GM12878 (cell line): Measurements from ENCODE around the gene NUDT14.

ENCODE experiments used
- CBX3 ChIP-seq: fragments of 200-600 bp; sonication (generic); IDR thresholded peaks from 2 replicates; pipeline ENCODE4 v1.6.1; 2016; ENCODE audit warnings: low read depth, borderline replicate concordance
- CHD2 ChIP-seq: IDR thresholded peaks from 2 replicates; pipeline ENCODE4 v1.6.1; 2011; ENCODE audit warnings: low read depth, low read length, improper control_type of control experiment, borderline replicate concordance
- EZH2 ChIP-seq: IDR thresholded peaks from 2 replicates; pipeline ENCODE4 v1.6.1; 2012; ENCODE audit warnings: low read depth, mild to moderate bottlenecking, control low read depth, inconsistent platforms, low read length, borderline replicate concordance; ENCODE audit not compliant: control insufficient read depth
- MYC ChIP-seq: IDR thresholded peaks from 2 replicates; pipeline ENCODE4 v1.6.1; 2011; ENCODE audit warnings: mild to moderate bottlenecking, low read length, moderate library complexity, inconsistent platforms; ENCODE audit not compliant: insufficient read depth, insufficient replicate concordance, insufficient read length, severe bottlenecking
- PML ChIP-seq: IDR thresholded peaks from 2 replicates; pipeline ENCODE4 v1.6.1; 2012; ENCODE audit warnings: low read length, inconsistent platforms
- RAD21 ChIP-seq: IDR thresholded peaks from 2 replicates; pipeline ENCODE4 v1.6.1; 2011; ENCODE audit warnings: mild to moderate bottlenecking, low read depth, low read length, moderate library complexity; ENCODE audit not compliant: insufficient read depth
- SIN3A ChIP-seq: IDR thresholded peaks from 2 replicates; pipeline ENCODE4 v1.6.1; 2012; ENCODE audit warnings: low read depth, low read length, improper control_type of control experiment
- TAF1 ChIP-seq: IDR thresholded peaks from 2 replicates; pipeline ENCODE4 v1.6.1; 2011; ENCODE audit warnings: mild to moderate bottlenecking, low read depth, low read length, borderline replicate concordance
- USF1 ChIP-seq: IDR thresholded peaks from 2 replicates; pipeline ENCODE4 v1.6.1; 2011; ENCODE audit warnings: borderline replicate concordance, low read depth, mild to moderate bottlenecking, moderate library complexity, mixed read lengths, low read length; ENCODE audit not compliant: insufficient read depth; ENCODE audit errors: extremely low read length
- YY1 ChIP-seq: IDR thresholded peaks from 2 replicates; pipeline ENCODE4 v1.6.1; 2011; ENCODE audit warnings: low read depth, mild to moderate bottlenecking, low read length
- TF ChIP-seq, protein P1 (sequence below): fragments of 150-350 bp; IDR thresholded peaks from 2 replicates; pipeline ENCODE4 v1.6.1; 2014; ENCODE audit warnings: mild to moderate bottlenecking, low read depth, low read length
- TF ChIP-seq, protein P2 (sequence below), 3 experiments: IDR thresholded peaks in 2 of 3; conservative IDR thresholded peaks in 1 of 3; 2 replicates each; pipeline ENCODE4 v1.5.1; 2011; ENCODE audit warnings: low read depth in 3 of 3, low read length in 3 of 3, mild to moderate bottlenecking in 3 of 3, control low read depth in 2 of 3, moderate library complexity in 2 of 3, inconsistent platforms in 1 of 3, mixed read lengths in 1 of 3; ENCODE audit not compliant: control insufficient read depth in 2 of 3, insufficient read depth in 1 of 3; ENCODE audit errors: extremely low read depth in 1 of 3

DNA sequence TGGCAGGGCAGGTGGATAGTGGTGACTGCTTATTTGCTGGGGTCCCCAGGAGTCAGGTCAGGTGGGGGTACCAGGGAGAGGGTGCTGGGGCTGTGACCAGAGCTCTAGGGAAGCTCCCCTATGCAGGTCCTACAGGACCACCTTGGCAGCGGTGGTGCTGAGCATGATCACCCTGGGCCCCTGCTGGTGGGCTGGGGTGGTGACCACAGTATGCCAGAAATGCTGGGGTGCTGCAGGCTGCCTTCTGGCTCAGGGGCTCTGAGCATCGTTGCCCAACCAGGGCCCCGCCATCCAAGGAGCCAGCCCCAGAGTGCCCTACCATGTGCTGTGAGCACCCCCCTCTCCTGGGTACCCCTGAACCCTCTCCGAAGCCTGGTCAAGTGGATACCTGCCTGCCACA, 17.5 kb upstream of the NUDT14 start:
- TF ChIP-seq EZH2 (no peak), YY1 (no peak), TAF1 (no peak), MYC (no peak), CBX3 (no peak), PML (no peak), USF1 (no peak), CHD2 (no peak), SIN3A (no peak), RAD21 (no peak)
- TF ChIP-seq, protein P1, sequence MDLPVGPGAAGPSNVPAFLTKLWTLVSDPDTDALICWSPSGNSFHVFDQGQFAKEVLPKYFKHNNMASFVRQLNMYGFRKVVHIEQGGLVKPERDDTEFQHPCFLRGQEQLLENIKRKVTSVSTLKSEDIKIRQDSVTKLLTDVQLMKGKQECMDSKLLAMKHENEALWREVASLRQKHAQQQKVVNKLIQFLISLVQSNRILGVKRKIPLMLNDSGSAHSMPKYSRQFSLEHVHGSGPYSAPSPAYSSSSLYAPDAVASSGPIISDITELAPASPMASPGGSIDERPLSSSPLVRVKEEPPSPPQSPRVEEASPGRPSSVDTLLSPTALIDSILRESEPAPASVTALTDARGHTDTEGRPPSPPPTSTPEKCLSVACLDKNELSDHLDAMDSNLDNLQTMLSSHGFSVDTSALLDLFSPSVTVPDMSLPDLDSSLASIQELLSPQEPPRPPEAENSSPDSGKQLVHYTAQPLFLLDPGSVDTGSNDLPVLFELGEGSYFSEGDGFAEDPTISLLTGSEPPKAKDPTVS, result no peak
- TF ChIP-seq, protein P2, sequence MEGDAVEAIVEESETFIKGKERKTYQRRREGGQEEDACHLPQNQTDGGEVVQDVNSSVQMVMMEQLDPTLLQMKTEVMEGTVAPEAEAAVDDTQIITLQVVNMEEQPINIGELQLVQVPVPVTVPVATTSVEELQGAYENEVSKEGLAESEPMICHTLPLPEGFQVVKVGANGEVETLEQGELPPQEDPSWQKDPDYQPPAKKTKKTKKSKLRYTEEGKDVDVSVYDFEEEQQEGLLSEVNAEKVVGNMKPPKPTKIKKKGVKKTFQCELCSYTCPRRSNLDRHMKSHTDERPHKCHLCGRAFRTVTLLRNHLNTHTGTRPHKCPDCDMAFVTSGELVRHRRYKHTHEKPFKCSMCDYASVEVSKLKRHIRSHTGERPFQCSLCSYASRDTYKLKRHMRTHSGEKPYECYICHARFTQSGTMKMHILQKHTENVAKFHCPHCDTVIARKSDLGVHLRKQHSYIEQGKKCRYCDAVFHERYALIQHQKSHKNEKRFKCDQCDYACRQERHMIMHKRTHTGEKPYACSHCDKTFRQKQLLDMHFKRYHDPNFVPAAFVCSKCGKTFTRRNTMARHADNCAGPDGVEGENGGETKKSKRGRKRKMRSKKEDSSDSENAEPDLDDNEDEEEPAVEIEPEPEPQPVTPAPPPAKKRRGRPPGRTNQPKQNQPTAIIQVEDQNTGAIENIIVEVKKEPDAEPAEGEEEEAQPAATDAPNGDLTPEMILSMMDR (IDR thresholded peaks at IDR 0.05 in 2 of 3, conservative IDR thresholded peaks at IDR 0.05 in 1 of 3; ENCODE audit: control insufficient read depth in 2 of 3, extremely low read depth in 1 of 3, insufficient read depth in 1 of 3, low read depth in 3 of 3, low read length in 3 of 3), result no peak
